Measurements from ENCODE around the gene NOP9.

NOP9 gene

DNA sequence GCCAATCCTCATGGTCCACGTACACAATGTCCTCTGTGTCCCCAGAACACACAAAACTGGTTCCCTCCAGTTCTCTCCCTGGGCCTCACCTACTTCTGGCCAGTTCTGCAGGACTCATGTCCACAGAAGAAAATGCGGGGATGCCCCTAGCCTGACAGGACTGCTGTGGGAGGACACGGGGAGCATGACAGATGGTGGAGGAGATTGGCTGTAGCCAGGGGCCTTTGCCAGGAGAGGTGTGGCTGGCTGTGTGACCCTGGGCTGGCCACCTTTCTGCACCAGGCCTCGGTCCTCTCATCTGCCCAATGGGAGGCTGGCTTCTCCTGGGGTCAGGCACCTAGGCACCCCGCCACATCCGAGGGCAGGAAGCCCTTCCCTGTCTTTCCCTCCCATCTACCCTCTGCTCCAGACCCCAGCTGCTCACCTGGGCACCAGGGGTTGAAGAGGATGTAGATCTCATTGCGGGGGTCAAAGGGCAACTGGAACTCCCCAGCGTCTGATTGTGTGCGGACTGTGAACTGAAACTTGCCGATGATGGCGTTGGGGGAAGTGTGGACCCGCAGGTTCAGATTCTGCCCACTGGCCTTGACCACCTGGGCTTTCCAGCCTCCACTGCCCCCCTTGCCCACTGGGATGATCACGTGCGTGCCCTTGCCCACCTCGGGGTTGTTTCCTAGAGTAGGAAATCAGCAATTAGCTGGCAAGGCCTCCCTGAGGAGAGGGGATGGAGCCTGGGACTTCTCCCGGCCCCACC is 39.4 kb upstream of the NOP9 start:
- H3K4me3 ChIP-seq (ENCODE audit: low read depth, low read length): no peak overlapping the region
- TF ChIP-seq, protein P1, sequence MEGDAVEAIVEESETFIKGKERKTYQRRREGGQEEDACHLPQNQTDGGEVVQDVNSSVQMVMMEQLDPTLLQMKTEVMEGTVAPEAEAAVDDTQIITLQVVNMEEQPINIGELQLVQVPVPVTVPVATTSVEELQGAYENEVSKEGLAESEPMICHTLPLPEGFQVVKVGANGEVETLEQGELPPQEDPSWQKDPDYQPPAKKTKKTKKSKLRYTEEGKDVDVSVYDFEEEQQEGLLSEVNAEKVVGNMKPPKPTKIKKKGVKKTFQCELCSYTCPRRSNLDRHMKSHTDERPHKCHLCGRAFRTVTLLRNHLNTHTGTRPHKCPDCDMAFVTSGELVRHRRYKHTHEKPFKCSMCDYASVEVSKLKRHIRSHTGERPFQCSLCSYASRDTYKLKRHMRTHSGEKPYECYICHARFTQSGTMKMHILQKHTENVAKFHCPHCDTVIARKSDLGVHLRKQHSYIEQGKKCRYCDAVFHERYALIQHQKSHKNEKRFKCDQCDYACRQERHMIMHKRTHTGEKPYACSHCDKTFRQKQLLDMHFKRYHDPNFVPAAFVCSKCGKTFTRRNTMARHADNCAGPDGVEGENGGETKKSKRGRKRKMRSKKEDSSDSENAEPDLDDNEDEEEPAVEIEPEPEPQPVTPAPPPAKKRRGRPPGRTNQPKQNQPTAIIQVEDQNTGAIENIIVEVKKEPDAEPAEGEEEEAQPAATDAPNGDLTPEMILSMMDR (IDR thresholded peaks at IDR 0.05; ENCODE audit: low read depth, low read length): no peak

- no peak overlapping the region for H3K4me3 ChIP-seq (ENCODE audit: low read depth, low read length)
These were observed 38.9 kb upstream of the NOP9 start for GRCh38 chr14:24260780-24261157.

DNA sequence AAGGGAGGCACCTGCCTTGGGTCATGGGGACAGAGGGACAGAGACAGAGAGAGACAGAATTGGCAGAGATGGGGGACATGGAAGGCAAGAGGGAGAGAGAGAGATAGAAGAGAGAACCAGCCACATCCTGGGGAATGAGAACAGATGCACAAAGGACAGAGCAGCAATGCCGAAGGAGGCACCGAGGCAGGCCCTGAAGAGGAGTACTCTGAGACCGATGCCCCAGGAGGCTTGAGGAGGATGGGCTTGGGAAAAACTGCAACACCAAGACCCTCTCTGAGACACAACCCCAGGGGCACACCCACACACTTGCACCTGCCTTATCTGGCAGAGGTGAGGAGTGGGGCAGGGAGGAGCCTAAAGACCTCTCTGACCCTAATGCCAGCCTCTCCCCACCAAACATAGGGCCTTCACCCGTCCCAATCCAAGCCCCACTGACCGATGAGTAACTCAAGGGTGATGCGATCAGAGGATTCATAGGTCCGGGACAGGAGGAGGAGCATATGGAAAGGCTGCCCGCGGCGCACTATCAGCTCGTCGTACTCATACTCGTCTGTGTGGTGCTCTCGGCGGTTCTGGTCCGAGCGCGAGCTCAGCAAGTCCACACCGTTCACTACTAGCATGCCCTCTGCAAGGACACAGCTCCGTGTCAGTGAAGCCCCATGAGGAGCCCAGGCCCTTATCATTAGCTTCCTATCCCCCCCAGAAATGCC is 38.2 kb upstream of the NOP9 start:
- no peak overlapping the region for H3K4me3 ChIP-seq (ENCODE audit: low read depth, low read length)
- TF ChIP-seq, protein P1 (IDR thresholded peaks at IDR 0.05; ENCODE audit: low read depth, low read length): no peak

More at GRCh38 chr14:24260780-24261157, 38.9 kb upstream of the NOP9 start:
- TF ChIP-seq, protein P1 (IDR thresholded peaks at IDR 0.05; ENCODE audit: low read depth, low read length): no peak

- TF ChIP-seq, protein P1 (IDR thresholded peaks at IDR 0.05; ENCODE audit: low read depth, low read length): no peak
- no peak overlapping the region for H3K4me3 ChIP-seq (ENCODE audit: low read depth, low read length)
These were observed 37.7 kb upstream of the NOP9 start for GRCh38 chr14:24261969-24262327.

DNA sequence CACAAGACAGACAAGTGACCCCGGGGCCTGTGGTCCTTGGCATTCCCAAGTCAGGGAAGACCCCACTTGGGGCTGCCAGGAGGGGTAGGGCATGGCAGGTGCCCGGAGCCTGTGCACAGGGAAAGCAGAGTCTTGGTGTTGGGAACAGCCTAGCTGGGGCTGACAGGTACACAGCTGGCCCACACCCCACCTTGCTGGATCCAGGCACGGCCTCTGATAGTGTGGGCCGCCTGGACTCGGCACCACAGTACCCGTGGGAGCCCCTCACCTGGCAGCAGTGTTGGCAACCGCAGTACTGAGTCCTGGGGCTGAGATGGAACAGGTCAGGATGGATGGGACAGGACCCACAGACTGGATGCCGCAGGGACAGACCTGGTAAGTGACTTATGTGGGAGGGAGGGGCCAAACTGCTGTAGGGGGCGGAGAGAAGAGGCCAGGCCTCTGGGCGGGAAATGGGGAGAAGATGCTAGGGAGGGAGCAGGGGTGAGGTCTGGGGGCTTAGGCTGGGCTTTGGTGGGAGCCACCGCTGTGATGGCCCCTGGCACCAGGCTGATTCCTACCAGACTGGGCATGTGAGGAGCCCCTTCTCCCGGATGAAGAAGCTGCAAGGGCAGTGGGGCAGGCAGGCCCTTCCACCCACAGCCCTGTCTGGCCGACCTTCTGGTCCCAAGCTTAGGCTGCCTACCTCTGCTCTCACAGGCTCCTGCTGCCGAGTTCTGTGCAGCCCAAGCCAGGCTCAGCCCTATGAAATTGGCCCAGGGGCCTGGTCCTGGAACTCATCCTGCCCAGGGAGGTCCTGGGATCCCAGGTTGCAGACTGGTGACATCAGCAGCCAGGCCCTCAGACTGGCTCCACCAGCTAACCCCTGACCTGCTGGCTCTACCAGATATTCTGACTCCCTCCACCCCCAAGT is 36.6 kb upstream of the NOP9 start, which contains the start of gene TGM1:
TGM1 (minus strand) TSS at position 357 of the 913 bp plus-strand sequence. CDS start 825 bp downstream, outside the sequence.
- TF ChIP-seq, protein P1 (IDR thresholded peaks at IDR 0.05; ENCODE audit: low read depth, low read length): no peak
- no peak within 1 kb of the TSS for H3K4me3 ChIP-seq (ENCODE audit: low read depth, low read length)

DNA sequence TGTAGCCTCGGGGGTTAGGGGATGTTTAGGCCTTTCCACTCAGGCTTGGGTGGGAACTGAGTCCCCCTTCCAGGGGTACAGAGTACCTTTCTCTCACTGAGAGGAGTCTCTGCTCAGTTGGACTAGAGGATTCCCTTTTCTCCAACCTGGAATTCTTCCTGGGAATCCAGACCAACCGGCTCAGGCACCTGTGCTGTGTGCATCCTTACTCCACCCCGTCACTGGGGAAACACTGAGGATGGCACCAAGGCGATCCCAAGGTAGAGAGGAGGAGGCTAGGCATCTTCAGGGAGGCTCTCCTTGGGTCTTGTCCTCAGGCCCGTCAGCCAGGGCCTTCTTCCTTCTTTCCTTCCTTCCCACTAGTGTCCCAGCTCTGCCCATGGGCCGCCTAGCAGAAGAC is 35.8 kb upstream of the NOP9 start:
- TF ChIP-seq, protein P1 (IDR thresholded peaks at IDR 0.05; ENCODE audit: low read depth, low read length): no peak
- no peak overlapping the region for H3K4me3 ChIP-seq (ENCODE audit: low read depth, low read length)

Measured in WI38 (cell line).